PC-3 (cell line): ENCODE measurements around the gene TFF3. TPM values are rescaled to one million over a fixed set of nuclear protein-coding genes. Genes with fewer than 3 reads are reported as not detected.

ENCODE experiments used
- ATAC-seq: fragments of 200-7000 bp; cut with Tn5 transposase; 2 replicates; pipeline ENCODE4 v1.9.1; 2020; ENCODE audit warnings: mild to moderate bottlenecking, moderate library complexity
- BruUV-seq: library from RNA; stranded (reverse); fragments of 400-500 nt; replicated peaks from 2 replicates; lab custom pipeline; 2021; lab: Mats Ljungman, UMichigan
- CTCF ChIA-PET: fragments of 300-600 bp; sonication (Branson Sonifier 250); formaldehyde crosslinking; loops from one replicate; lab custom pipeline; 2022; ENCODE audit warnings: antibody characterized with exemption; lab: Charles Lee
- POLR2A ChIA-PET: fragments of 300-600 bp; sonication (Branson Sonifier 250); formaldehyde crosslinking; loops from one replicate; lab custom pipeline; 2022; ENCODE audit warnings: antibody characterized with exemption; ENCODE audit not compliant: unreplicated experiment; lab: Charles Lee
- DNase-seq: peaks from one replicate; pipeline ENCODE4 v3.0.0-alpha.2; 2015
- H2AFZ ChIP-seq: fragments of 300-600 bp; sonication (generic); 2 replicates; pipeline ENCODE4 v1.6.0; 2016; ENCODE audit warnings: antibody characterized with exemption, low read length
- H3F3A ChIP-seq: fragments of 300-600 bp; sonication (generic); one replicate; pipeline ENCODE4 v1.6.0; 2017; ENCODE audit warnings: antibody characterized with exemption, low read length, control low read depth, mild to moderate bottlenecking; ENCODE audit not compliant: unreplicated experiment
- H3K27ac ChIP-seq: fragments of 300-600 bp; sonication (generic); 2 replicates; pipeline ENCODE4 v1.5.1; 2016; ENCODE audit warnings: mild to moderate bottlenecking, low read length
- H3K27me3 ChIP-seq: fragments of 300-600 bp; sonication (generic); 2 replicates; pipeline ENCODE4 v1.6.1; 2016; ENCODE audit warnings: low read length, mixed read lengths
- H3K36me3 ChIP-seq: fragments of 300-600 bp; sonication (generic); 2 replicates; pipeline ENCODE4 v1.6.1; 2016; ENCODE audit warnings: low read depth, mixed run types, low read length, mixed read lengths
- H3K4me1 ChIP-seq: fragments of 300-600 bp; sonication (generic); 2 replicates; pipeline ENCODE4 v1.5.1; 2016; ENCODE audit warnings: low read length; ENCODE audit not compliant: insufficient read depth
- H3K4me2 ChIP-seq: fragments of 300-600 bp; sonication (generic); 2 replicates; pipeline ENCODE4 v1.6.0; 2016; ENCODE audit warnings: low read length
- H3K4me3 ChIP-seq: fragments of 300-600 bp; sonication (generic); 2 replicates; pipeline ENCODE4 v1.5.1; 2016; ENCODE audit warnings: mild to moderate bottlenecking, low read length, mixed read lengths
- H3K79me2 ChIP-seq: fragments of 300-600 bp; sonication (generic); 2 replicates; pipeline ENCODE4 v1.6.1; 2017; ENCODE audit warnings: low read length, mixed read lengths
- H3K9ac ChIP-seq: fragments of 300-600 bp; sonication (generic); 2 replicates; pipeline ENCODE4 v1.6.0; 2016; ENCODE audit warnings: mild to moderate bottlenecking, low read length
- H3K9me2 ChIP-seq: fragments of 300-600 bp; sonication (generic); replicated peaks from 2 replicates; pipeline ENCODE4 v1.6.1; 2016; ENCODE audit warnings: mixed run types, low read length, mixed read lengths
- H3K9me3 ChIP-seq: fragments of 300-600 bp; sonication (generic); 2 replicates; pipeline ENCODE4 v1.6.1; 2016; ENCODE audit warnings: low read length, mixed read lengths
- H4K20me1 ChIP-seq: fragments of 300-600 bp; sonication (generic); 2 replicates; pipeline ENCODE4 v1.6.1; 2016; ENCODE audit warnings: low read length, mixed read lengths
- EZH2 ChIP-seq: fragments of 300-600 bp; sonication (generic); IDR thresholded peaks from one replicate; pipeline ENCODE4 v1.6.1; 2017; ENCODE audit warnings: antibody characterized with exemption, mild to moderate bottlenecking, low read length; ENCODE audit not compliant: unreplicated experiment
- EZH2phosphoT487 ChIP-seq: fragments of 300-600 bp; sonication (generic); IDR thresholded peaks from 2 replicates; pipeline ENCODE4 v1.6.1; 2018; ENCODE audit warnings: mild to moderate bottlenecking, antibody characterized with exemption, low read length, borderline replicate concordance
- intact Hi-C: fragments of 100-400 bp; cut with micrococcal nuclease; formaldehyde crosslinking; loops from 2 replicates; pipeline ENCODE4 v1.9.0; 2023
- total RNA-seq: library from RNA; depleted of rRNA; stranded (reverse); fragments of >200 nt; gene quantifications from 2 replicates; pipeline ENCODE4 v1.2.3, GENCODE V29; 2014
- TF ChIP-seq, protein P1 (sequence below): fragments of 300-600 bp; sonication (generic); conservative IDR thresholded peaks from 2 replicates; pipeline ENCODE4 v1.5.1; 2017; ENCODE audit warnings: antibody characterized with exemption, low read depth, mild to moderate bottlenecking, low read length

Gene TFF3
- total RNA-seq, 1 experiment from 2014 or later: 2.8 TPM

DNA sequence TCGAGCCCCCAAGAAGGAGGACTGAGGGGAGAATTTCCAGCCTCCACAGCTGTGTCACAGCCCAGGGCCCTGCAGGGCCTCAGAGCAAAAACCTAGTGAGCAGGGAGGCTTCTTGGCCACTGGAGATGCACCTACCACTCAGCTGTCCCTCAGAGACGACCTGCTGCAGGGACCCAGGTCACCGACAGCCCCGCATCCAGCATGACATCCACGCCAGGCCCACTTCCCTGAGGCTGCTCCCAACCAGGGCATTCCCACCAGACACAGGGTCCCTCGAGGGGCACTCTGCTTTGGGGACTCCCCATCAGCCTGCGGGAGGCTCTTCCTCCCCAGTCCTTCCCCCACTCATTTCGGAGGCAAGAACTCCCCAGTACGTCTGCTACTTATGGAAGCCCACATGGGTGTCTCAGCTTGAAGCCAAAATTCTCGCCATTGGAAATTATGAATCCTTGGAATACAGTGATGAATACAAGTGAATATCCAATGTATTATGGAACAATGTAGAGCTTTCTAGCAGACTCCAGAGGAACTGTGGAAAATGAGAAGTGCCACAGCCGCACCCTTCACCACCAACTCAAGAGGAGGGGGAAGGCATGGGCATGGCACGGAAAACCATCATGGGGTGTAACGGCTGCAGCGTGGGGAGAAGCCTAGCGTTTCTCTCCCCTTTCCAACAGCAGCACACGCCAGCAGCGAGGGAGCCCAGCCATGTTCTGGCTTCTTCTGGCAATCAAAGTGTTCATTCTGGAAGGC, 6.9 kb downstream of the TFF3 start:
- TF ChIP-seq EZH2phosphoT487: no peak
- no peak for TF ChIP-seq EZH2
- TF ChIP-seq, protein P1, sequence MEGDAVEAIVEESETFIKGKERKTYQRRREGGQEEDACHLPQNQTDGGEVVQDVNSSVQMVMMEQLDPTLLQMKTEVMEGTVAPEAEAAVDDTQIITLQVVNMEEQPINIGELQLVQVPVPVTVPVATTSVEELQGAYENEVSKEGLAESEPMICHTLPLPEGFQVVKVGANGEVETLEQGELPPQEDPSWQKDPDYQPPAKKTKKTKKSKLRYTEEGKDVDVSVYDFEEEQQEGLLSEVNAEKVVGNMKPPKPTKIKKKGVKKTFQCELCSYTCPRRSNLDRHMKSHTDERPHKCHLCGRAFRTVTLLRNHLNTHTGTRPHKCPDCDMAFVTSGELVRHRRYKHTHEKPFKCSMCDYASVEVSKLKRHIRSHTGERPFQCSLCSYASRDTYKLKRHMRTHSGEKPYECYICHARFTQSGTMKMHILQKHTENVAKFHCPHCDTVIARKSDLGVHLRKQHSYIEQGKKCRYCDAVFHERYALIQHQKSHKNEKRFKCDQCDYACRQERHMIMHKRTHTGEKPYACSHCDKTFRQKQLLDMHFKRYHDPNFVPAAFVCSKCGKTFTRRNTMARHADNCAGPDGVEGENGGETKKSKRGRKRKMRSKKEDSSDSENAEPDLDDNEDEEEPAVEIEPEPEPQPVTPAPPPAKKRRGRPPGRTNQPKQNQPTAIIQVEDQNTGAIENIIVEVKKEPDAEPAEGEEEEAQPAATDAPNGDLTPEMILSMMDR: no peak
- H4K20me1 ChIP-seq: no peaks in the 10 kb centered on the region
- DNase-seq (no peak), ATAC-seq (no peak)
- no peak overlapping the region for H2AFZ ChIP-seq
- H3K4me2 ChIP-seq: no peak overlapping the region
- intact Hi-C loops: loop anchor here (5.0 kb wide), 2 partner anchors 59 to 161 kb away; partner anchors contain the start of gene TFF1
- no peaks in the 10 kb centered on the region for H3K79me2 ChIP-seq
- H3K9ac ChIP-seq: no peak overlapping the region
- H3K9me2 ChIP-seq: no peaks in the 10 kb centered on the region
- no TSS peak for BruUV-seq
- H3K27me3 ChIP-seq: no peaks in the 10 kb centered on the region
- no peaks in the 10 kb centered on the region for H3K9me3 ChIP-seq
- H3K4me3 ChIP-seq: no peak overlapping the region
- POLR2A ChIA-PET: no interaction called here
- H3K4me1 ChIP-seq: peaks cover 6% of the 10 kb centered on the region; the same call in 1 of the 2 replicates
- H3F3A ChIP-seq: no peaks in the 10 kb centered on the region
- CTCF ChIA-PET: interaction anchor here (0.8 to 1.6 kb wide), 3 partner anchors 29 to 73 kb away, joined by 3 to 5 read pairs (median 3); no protein-coding TSS in a partner anchor
- no peak overlapping the region for H3K27ac ChIP-seq
- no peaks in the 10 kb centered on the region for H3K36me3 ChIP-seq

DNA sequence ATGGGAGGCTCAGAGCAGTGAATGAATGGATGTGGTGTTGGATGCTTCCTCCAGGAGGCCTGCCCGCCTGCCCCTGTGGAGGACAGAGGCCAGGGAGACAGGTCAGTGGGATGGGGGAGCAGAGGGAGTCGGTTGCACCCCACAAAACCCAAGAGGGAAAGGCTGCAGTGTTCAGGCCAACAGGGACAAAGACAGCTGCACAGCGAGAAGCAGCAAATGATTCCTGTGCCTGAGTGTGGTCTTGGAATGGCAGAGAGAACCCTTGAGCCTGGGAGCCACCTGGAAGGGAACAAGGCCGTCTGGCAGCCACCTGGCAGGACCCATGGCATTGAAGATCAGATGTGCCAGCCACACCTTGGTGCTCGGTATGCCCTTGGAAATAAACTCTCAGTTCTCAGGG, 8.1 kb downstream of the TFF3 start:
- intact Hi-C loops: loop anchor here (5.0 kb wide), 2 partner anchors 60 to 160 kb away; partner anchors contain the start of gene TFF1
- Histone ChIP-seq H3K4me3 (no peak overlapping the region), H3K27me3 (no peaks in the 10 kb centered on the region), H3K9me2 (no peaks in the 10 kb centered on the region), H3K27ac (no peak overlapping the region), H3K79me2 (no peaks in the 10 kb centered on the region), H3K9me3 (no peaks in the 10 kb centered on the region), H3K4me1 (peaks cover 6% of the 10 kb centered on the region; the same call in 1 of the 2 replicates), H4K20me1 (no peaks in the 10 kb centered on the region), H3K4me2 (no peak overlapping the region), H3K9ac (no peak overlapping the region), H3F3A (no peaks in the 10 kb centered on the region), H3K36me3 (no peaks in the 10 kb centered on the region), H2AFZ (no peak overlapping the region)
- ATAC-seq (no peak), DNase-seq (no peak)
- ChIA-PET CTCF (interaction anchor here (1.6 kb wide), 1 partner anchor 60 kb away, joined by 3 read pairs; no protein-coding TSS in a partner anchor), POLR2A (no interaction called here)
- BruUV-seq: no TSS peak
- TF ChIP-seq EZH2phosphoT487: no peak
- TF ChIP-seq, protein P1: no peak
